Thoracic aorta (tissue), 2 donors: ENCODE data around the gene MAP4. TPM values are rescaled to one million over a fixed set of nuclear protein-coding genes. Genes with fewer than 3 reads are reported as not detected.

ENCODE experiments used
- ATAC-seq: fragments of 150-250 bp; one replicate; pipeline ENCODE4 v1.8.0; 2017; ENCODE audit warnings: low read depth; ENCODE audit not compliant: insufficient number of reproducible peaks, low FRiP score
- DNase-seq: peaks from one replicate; pipeline ENCODE4 v3.0.0-alpha.2; 2020; ENCODE audit warnings: low spot score
- H3K27ac ChIP-seq, 2 donors: fragments of 200-600 bp; sonication (generic); 1 replicate in 1 of 2; 2 replicates in 1 of 2; pipeline ENCODE4 v1.5.1; 2016; ENCODE audit warnings: mild to moderate bottlenecking in 2 of 2, moderate library complexity in 2 of 2
- H3K27me3 ChIP-seq: fragments of 200-600 bp; sonication (generic); replicated peaks from 2 replicates; pipeline ENCODE4 v1.6.0; 2016; ENCODE audit warnings: mild to moderate bottlenecking; ENCODE audit not compliant: insufficient read depth
- H3K36me3 ChIP-seq: fragments of 200-600 bp; sonication (generic); one replicate; pipeline ENCODE4 v1.5.1; 2016
- H3K4me1 ChIP-seq, 2 donors: fragments of 200-600 bp; sonication (generic); 1 replicate in 1 of 2; 2 replicates in 1 of 2; pipeline versions ENCODE4 v1.5.1 to v1.6.0; 2016; ENCODE audit warnings: low read depth in 2 of 2, mild to moderate bottlenecking in 1 of 2; ENCODE audit not compliant: control insufficient read depth in 1 of 2
- H3K4me3 ChIP-seq: fragments of 200-600 bp; sonication (generic); 2 replicates; pipeline ENCODE4 v1.5.1; 2016; ENCODE audit warnings: mild to moderate bottlenecking
- H3K9me3 ChIP-seq: fragments of 200-600 bp; sonication (generic); 2 replicates; pipeline ENCODE4 v1.5.1; 2016
- total RNA-seq, 2 donors: library from RNA; depleted of rRNA; stranded (reverse); fragments of >200 nt; gene quantifications; one replicate each; pipeline versions ENCODE4 v1.1.0 to v1.2.3, GENCODE V29; 2016
- TF ChIP-seq, protein P1 (sequence below): fragments of 200-600 bp; sonication (generic); IDR thresholded peaks from one replicate; pipeline ENCODE4 v1.5.1; 2019; ENCODE audit warnings: antibody characterized with exemption

Gene MAP4
- total RNA-seq, 2 donors from 2014 or later = 252 to 264 TPM

DNA sequence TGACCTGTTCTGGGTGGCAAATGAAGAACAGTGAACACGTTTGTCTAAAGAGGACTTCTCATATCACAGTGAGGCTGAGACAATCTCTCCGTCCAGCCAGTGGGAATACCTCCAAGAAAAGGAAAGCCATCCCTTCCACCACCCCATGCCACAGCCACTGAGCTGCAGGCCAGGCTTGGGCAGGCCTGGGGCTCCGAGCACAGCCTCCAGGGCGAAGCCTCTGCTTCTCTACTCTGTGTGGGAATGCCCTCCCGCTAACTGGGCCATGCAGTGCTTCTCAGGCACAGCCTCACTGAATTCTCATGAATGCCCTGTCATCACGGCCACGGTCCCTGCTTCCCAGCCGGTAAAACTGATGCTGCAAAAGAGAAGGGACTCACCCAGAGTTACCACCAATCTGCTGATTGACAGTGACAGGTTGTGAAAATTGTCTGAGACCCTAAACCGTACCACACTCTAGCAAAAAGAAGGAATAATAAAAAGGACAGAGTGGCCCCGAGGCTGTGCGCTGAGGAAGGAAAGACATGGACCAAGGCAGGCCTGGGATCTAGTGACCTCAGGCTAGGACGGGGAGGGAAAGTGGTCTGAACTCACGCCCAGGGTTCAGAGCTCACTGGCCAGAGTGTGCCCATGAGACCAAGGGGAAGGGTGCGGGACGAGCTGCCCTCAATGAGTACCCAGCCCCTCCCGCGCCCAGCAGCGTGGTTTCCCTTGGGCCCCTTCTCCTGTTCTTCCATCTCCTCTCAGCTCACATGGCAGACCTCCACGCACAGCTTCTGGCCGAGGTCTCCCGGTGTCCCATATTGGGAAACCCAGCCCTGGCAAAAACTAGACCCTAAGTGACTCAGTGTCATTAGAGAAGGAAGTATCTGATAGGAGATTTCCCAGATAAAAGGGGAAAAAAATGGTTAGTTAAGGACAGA, 160.5 kb downstream of the MAP4 start:
- Histone ChIP-seq H3K27me3 (no peaks in the 10 kb centered on the region), H3K36me3 (peaks cover 58% of the 10 kb centered on the region), H3K27ac (peak overlapping the region in 1 of 2 donors; percentile 18), H3K4me3 (no peak overlapping the region), H3K9me3 (no peaks in the 10 kb centered on the region), H3K4me1 (peaks cover 0 to 13% of the 10 kb centered on the region in 2 donors)
- TF ChIP-seq, protein P1, sequence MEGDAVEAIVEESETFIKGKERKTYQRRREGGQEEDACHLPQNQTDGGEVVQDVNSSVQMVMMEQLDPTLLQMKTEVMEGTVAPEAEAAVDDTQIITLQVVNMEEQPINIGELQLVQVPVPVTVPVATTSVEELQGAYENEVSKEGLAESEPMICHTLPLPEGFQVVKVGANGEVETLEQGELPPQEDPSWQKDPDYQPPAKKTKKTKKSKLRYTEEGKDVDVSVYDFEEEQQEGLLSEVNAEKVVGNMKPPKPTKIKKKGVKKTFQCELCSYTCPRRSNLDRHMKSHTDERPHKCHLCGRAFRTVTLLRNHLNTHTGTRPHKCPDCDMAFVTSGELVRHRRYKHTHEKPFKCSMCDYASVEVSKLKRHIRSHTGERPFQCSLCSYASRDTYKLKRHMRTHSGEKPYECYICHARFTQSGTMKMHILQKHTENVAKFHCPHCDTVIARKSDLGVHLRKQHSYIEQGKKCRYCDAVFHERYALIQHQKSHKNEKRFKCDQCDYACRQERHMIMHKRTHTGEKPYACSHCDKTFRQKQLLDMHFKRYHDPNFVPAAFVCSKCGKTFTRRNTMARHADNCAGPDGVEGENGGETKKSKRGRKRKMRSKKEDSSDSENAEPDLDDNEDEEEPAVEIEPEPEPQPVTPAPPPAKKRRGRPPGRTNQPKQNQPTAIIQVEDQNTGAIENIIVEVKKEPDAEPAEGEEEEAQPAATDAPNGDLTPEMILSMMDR = no peak
- DNase-seq (no peak), ATAC-seq (no peak)

DNA sequence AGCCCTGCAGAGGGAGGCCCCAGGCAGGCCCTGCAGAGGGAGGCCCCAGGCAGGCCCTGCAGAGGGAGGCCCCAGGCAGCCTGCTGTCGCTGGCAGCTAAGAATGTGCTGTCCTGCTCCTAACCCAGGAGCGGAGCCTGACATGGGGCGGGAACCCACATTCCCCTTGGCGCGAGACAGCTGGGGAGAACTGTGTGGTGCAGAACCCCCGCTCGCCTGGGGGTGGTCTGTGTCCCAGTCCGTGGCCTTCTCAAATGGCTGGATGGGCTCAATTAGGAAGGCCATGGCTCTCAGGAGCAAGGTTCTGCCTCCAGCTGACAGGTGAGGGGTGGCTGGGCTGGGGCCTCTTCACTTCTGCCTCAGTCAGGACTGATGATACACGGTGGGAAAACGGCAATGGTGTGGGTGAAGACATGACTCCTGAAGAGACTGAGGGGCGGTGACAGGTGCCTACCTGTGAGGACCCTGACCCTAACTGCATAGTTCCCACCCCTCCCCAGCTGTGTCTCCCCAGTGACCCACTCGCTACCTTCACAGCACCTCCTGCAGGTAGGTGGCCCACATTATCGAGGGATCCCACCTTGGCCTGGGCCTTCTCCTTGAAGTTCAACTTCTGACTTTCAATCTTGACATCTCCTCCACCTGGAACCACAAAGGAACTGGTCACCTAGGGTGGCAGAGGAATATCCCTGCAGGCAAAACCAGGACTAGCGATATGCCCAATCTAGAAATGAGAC, 161.3 kb downstream of the MAP4 start:
- peaks cover 64% of the 10 kb centered on the region for H3K36me3 ChIP-seq
- H3K27me3 ChIP-seq = no peaks in the 10 kb centered on the region
- DNase-seq (no peak), ATAC-seq (no peak)
- peaks cover 0 to 13% of the 10 kb centered on the region in 2 donors for H3K4me1 ChIP-seq
- H3K9me3 ChIP-seq = no peaks in the 10 kb centered on the region
- H3K27ac ChIP-seq = no peak overlapping the region
- no peak overlapping the region for H3K4me3 ChIP-seq
- TF ChIP-seq, protein P1 = no peak

DNA sequence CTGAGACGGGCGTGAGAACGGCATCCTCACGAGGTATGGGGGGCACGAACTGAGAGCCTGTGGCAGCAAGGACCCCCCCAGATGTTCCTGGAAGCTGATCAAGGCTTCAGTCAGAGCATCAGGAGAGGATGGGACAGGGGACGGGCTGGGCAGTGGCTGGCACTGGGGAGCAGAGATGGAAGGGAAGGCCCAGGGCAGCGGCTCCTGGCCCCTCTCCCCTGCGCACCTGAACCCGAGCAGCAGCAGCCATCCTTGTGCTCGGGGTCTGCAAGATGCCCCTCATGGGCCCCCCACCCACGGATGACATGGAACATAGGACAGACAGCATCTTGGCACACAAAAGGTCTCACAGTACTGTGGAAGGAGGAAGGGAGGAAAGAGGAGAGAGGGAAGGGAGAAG, 161.9 kb downstream of the MAP4 start:
- DNase-seq = no peak
- H3K27ac ChIP-seq = no peak overlapping the region
- H3K9me3 ChIP-seq = no peaks in the 10 kb centered on the region
- H3K27me3 ChIP-seq = no peaks in the 10 kb centered on the region
- TF ChIP-seq, protein P1 = no peak
- no peak overlapping the region for H3K4me3 ChIP-seq
- no peak for ATAC-seq
- peaks cover 70% of the 10 kb centered on the region for H3K36me3 ChIP-seq
- peaks cover 0 to 13% of the 10 kb centered on the region in 2 donors for H3K4me1 ChIP-seq

DNA sequence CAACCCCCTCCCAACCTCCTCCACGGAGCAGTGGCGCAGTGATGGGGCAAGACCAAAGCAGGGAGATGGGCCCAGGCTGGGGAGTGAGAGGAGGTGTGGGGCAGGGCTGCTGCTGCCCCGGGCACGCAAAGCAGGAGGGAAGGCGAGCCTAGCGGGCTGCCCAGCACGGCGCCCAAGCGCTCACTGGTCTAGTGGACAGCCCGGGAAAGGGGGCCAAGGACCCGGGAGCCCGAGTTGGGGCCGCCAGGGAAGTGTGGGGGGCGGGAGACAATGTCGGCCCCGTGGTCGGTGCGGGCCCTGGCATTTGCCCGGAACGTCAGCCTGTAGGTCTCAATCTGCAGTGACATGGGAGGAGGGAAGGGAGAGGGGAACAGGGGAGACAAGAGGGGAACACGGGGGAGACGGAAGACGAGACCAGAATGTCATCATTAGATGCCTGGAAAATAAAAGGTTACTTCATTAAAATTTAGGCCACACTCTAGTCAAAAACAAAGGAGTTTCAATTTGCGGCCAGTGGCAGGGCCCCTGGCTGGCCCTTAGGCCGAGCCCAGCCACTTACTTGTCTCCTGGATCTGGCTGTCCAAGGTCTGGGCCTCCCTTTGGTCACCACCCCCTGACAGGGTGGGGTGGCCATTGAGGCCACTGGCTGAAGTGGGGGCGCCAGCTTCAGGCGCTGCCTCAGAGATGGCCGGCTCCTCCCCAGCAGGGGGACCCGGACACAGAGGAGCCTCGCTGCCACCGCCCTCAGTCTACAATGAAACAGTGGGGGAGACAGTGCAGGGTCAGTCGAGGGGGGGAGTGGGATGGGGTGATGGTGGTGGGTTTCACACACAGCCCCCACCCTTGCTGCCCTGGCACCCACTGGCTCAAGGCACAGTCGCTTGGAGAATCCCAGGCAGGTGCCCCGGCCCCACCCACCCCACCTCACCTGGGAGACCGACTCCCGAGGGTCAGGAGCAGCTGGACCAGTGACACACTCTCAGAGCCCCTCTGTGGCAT, 163.3 kb downstream of the MAP4 start:
- Histone ChIP-seq H3K36me3 (peaks cover 78% of the 10 kb centered on the region), H3K4me3 (no peak overlapping the region), H3K27ac (no peak overlapping the region), H3K9me3 (no peaks in the 10 kb centered on the region), H3K4me1 (peaks cover 0 to 13% of the 10 kb centered on the region in 2 donors), H3K27me3 (no peaks in the 10 kb centered on the region)
- ATAC-seq (no peak), DNase-seq (no peak)
- TF ChIP-seq, protein P1 = no peak
